ENCODE results near the gene MYADML2.

The MYADML2 gene

GRCh38 chr17:81935709-81936084 is 11.3 kb downstream of the MYADML2 start:
- FAIRE-seq = no peak

- FAIRE-seq = no peak
Measured at GRCh38 chr17:81934850-81935708, 12.0 kb downstream of the MYADML2 start.

GRCh38 chr17:81934098-81934757 is 12.8 kb downstream of the MYADML2 start:
- FAIRE-seq = no peak

- no peak for FAIRE-seq
Measured at GRCh38 chr17:81933178-81933699, 13.8 kb downstream of the MYADML2 start.

- FAIRE-seq = no peak
Measured at GRCh38 chr17:81932333-81932983, 14.6 kb downstream of the MYADML2 start.

GRCh38 chr17:81931557-81932332 is 15.3 kb downstream of the MYADML2 start:
- no peak for FAIRE-seq

- no peak for FAIRE-seq
Measured at GRCh38 chr17:81931189-81931556, 15.9 kb downstream of the MYADML2 start.

GRCh38 chr17:81930142-81931125 is 16.6 kb downstream of the MYADML2 start:
- no peak for FAIRE-seq

GRCh38 chr17:81929253-81930141 is 17.5 kb downstream of the MYADML2 start:
- no peak for FAIRE-seq

GRCh38 chr17:81928544-81929252 is 18.3 kb downstream of the MYADML2 start:
- FAIRE-seq = no peak

GRCh38 chr17:81927653-81928543 is 19.1 kb downstream of the MYADML2 start, which contains the start of gene MAFG:
TSS of gene MAFG (minus strand) at chr17:81927735. CDS start at chr17:81923185, 4,550 bp downstream.
- FAIRE-seq = peak; percentile 23

GRCh38 chr17:81927152-81927652 is 19.8 kb downstream of the MYADML2 start:
- no peak for FAIRE-seq

GRCh38 chr17:81926451-81927151 is 20.4 kb downstream of the MYADML2 start:
- peak; percentile 94 for FAIRE-seq

- no peak for FAIRE-seq
Measured at GRCh38 chr17:81925860-81926450, 21.1 kb downstream of the MYADML2 start.

- no peak for FAIRE-seq
Measured at GRCh38 chr17:81924557-81925532, 22.2 kb downstream of the MYADML2 start.

Measured in G401.6 (cell line).